GM21737 (cell line): ENCODE measurements around the gene OSCAR.
"Not testable (repeated sequence)": the region's sequence is repeated elsewhere in the genome, so short reads cannot be mapped to it uniquely, and the experiment has no call there.

ENCODE experiments used
- ATAC-seq: cut with Tn5 transposase; IDR thresholded peaks from one replicate; pipeline ENCODE4 v1.9.1; 2021; ENCODE audit warnings: mild to moderate bottlenecking, moderate library complexity; ENCODE audit not compliant: unreplicated experiment

The OSCAR gene

DNA sequence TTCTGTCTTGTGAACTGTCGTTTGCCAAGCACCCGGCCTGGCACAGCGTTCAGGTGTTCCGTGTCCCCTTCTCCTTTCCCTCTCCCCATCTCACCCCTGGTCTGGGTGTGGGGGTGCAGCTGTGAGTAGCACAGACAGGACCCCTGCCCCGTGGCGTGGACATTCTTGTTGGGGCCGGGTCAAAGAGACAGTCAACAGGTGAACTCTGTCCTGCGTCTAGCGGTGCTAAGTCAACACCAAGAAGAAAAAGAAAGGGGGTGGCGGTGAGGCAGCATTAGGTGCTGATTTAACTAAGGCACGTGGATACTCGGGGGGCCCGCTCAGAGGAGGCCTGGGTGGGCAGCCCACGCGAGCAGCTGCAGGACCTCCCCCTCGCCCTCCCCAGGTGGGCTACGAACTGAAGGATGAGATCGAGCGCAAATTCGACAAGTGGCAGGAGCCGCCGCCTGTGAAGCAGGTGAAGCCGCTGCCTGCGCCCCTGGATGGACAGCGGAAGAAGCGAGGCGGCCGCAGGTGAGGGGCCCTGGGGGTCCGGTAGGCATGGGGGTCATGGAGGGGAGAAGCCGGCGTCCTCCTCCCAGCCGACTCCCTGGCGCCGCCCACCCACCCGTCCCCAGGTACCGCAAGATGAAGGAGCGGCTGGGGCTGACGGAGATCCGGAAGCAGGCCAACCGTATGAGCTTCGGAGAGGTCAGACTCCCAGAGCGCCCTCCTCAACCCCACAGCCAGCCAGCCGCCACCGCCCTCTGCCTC, 27.3 kb upstream of the OSCAR start:
- no peak for ATAC-seq

DNA sequence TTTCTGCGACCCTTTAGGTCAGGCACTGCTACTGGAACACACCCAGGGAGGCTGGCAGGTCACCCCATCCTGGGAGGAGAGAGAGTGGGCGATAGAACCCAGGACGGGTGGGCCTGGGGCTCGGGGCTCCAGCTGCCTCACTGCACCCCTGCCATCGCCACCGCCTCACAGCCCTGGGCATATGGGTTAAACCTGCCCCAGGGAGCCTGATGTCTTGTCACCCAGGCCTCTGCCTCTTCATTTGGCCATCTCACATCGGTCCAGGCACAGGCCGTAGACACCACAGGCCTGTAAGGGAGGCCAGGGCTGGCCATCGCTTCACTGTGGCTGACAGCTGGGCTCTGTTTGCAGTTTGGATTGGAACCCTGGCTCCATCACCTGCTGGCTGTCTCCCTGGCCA, 25.1 kb upstream of the OSCAR start:
- ATAC-seq: no peak

DNA sequence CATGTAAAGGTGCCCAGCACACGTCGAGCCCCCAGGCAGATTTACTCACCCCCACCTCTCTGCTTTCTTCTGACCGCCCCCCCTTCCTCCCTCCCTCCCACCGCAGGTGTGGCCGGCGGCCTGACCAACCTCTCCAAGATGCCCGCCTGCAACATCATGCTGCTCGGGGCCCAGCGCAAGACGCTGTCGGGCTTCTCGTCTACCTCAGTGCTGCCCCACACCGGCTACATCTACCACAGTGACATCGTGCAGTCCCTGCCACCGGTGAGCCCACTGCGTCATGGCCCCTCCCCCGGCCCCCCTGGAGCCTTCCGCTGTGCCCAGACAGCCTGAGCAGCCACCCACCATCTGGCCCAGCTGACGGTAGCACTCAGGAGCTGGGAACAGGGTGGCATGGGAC, 23.8 kb upstream of the OSCAR start:
- ATAC-seq: no peak

DNA sequence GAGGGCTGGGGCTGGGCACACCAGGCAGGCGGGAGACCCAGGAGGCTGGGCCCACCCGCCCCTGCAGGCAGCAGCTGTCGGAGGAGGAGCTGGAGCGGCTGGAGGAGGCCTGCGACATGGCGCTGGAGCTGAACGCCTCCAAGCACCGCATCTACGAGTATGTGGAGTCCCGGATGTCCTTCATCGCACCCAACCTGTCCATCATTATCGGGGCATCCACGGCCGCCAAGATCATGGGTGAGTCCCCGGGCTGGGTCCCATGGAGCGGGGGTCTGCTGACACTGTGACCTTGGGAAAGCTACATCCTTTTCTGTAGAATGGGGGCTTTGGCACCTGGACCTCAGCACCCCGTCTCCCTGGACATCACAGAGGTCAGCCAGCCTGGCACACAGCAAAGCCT, 23.1 kb upstream of the OSCAR start:
- no peak for ATAC-seq

DNA sequence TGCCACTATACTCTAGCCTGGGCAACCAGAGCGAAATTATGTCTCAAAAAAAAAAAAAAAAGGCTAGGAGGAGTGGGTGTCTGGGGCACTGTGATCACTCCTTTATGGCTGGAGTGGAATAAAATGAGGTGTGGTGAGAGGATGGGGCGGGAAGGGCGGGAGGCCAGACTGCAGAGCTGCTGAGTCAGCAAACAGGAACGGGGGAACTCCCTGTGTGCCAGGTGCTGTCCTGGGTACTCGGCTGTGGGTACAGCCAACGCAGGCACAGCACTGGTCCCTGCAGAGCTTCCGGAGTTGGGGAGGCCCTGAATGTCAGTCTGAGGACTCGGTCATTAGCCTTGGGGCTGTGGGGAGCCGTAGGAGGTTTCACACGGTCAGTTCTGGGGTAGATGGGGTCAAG, 20.7 kb upstream of the OSCAR start:
- ATAC-seq: no peak

DNA sequence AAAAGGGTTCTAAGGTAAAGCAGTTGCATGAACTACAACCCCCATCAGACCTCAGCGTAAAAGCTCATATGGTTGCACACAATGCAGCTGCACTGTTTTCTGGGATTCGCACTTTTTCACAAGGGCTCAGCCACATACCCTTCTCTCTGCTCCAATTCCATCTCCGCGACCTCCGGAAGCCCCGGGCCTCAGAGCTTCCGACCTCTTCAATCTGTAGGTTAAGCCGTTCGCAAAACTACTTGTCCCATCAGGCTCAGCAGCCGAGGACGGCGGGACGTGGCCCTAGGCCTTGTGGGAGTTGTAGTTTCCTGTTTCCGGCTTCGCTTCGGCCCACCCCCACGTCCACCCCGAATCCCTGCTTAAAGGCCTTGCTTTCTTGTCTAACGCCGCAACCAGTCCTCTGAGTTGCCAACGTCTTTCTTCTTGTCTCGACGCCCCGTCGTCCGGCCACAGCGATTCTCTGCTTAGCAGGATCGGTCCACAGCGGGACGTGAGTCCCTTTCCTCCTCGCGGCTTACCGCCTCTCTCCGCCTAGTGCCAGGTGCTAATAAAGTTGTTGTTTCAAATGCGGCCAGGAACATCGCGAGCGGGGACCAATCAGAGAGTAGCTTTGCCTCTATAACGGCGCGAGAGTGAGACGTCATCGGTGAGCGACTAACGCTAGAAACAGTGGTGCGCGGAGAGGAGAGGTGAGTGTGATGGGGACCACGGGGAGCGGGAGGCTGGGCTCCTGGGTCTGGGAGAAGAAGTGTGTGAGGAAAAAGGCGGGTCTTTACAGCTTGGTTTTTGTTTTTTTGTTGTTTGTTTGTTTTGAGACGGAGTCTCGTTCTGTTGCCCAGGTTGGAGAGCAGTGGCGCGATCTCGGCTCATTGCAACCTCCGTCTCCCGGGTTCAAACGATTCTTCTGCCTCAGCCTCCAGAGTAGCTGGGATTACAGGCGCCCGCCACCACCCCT, 14.8 kb upstream of the OSCAR start, which contains the start of the genes PRPF31 and TFPT:
PRPF31 (plus strand) TSS at position 646 of the 955 bp plus-strand sequence. CDS start 2,525 bp downstream, outside the sequence.
TFPT (minus strand) TSS at position 549 of the 955 bp plus-strand sequence; CDS start at position 161, 388 bp downstream.
- peak; percentile 75 for ATAC-seq

DNA sequence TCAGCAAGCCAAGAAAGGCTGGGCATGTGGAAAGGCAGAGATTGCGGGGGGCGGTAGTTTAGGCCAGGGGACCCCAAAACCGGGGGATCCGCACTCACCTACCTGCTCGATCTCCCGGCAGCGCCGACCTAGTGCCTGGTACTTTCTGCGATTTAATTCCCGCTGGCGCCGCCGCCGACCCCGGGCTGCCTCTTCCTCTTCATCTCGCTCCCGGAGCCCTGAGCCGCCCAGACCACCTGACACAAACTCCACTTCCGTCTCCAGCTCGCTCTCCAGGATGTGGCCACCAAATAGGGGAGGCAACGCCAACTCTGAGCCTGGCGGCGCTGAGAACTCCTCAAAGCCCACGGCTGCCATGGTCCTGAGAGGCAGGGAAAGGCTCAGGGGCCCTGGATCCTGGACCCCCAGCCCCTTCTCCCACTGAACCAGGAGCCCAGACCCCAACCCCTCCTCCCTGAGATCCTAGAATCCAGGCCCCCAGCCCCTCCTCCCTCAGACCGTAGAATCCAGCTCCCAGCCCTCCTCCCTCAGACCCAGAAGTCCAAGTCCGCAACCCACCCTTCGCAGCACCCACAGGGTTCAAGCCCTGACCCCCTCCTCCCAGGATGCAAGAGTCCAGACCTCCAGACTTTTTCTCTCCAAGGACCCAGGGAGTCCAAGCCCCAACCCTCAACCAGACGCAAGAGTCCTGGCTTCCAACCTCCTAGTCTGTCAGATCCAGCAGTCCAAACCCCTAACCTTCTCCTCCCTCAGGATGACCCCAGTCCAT, 13.9 kb upstream of the OSCAR start:
- peak; percentile 33 for ATAC-seq

DNA sequence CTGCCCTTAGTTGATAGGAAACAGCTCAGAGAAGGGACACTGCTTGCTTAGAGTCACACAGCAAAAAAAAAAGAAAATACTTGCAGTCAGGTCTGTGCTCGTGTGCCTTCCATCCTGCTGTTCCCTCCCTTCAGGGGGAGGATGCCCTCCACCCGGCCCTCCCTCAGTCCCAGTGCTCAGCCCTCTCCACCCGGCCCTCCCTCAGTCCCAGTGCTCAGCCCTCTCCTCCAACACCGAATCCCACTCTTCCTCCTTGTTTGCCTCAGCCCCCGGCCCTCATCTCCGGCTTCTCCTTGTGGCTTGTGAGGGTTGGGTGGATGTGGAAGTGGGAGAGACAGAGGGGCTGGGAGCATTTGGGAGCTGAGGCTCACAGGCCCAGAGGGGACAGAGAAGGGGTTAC, 9.0 kb upstream of the OSCAR start:
- ATAC-seq: no peak

DNA sequence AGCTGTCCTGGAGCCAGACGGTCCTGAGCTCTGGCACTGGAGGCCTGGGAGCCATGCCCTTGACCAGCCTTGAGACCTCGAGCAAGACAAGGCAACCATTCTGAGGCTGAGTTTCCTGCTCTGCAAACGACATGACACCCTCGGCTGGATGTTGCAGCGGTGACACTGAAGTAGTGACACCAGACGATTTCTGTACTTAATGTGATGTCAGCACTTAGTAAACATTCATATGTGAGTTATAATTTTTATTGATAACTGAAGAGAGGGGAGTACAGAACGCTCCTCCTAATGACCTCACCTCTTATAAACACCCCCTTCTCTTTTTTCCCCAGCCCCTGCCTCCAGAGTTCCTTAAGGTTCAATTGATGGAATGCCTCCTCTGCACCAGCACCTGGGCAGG, 7.9 kb upstream of the OSCAR start:
- no peak for ATAC-seq

DNA sequence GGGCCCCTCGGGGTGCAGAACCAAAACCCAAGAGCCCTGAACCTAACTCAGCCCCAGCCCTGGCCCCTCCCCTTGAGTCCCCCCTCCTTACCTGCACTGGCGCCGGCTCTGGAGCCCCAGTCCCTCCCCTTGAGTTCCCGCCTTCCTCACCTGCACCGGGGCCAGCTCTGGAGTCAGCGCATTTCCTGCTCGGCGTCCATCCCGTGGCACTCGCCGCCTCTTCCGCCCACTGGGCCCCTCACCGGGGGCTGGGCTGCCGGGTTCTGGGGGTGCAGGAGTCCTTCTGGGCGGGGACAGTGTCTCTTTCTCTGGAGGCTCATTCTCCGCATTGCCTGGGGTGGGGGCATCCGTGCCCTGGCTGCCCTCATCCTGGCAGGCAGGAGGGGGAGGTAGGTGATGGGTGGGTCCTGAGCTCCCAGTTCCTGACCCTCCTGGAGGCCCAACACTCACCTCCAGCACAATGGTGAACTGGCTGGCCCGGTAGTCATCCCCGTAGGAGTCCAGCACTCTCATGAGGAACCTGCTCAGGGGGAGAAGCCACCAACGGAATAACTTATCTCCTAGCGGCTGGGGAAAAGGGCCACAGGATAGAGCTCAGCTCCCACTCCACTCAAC, 7.4 kb upstream of the OSCAR start:
- ATAC-seq: no peak

DNA sequence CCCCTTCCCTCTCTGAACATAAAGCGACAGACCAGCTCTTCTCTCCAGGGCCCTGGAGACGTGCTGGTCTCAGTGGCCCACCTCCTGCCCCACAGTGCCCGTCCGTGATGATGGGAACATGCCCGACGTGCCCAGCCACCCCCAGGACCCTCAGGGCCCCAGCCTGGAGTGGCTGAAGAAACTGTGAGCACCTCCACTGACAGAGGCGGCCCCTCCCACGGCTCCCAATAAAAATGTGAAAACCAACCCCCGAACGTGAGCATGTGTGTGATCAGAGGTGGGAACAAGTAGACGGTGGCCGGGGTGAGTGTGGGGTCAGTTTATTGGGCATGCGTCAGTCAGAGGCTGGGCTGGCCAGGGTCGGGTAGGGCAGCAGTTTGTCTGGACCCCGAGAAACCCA, 6.1 kb upstream of the OSCAR start:
- ATAC-seq: no peak

DNA sequence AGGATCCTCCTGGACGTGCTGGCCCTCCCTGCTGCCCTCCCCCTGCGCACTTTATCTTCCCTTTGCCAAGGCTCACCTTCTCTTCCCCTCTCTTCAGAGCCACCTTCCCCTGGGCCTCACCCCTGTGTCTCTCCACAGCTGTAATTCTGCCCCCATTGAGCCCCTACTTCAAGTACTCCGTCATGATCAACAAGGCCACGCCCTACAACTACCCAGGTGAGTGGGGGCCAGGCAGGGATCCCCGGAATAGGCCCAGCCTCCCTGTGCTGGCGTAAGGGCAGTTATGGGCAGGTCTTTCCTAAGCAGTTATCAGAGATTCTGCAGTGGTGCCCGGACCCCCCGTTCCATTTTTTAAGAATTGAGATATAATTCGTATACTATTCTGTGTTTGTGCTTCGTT, 5.2 kb upstream of the OSCAR start:
- ATAC-seq: no peak

DNA sequence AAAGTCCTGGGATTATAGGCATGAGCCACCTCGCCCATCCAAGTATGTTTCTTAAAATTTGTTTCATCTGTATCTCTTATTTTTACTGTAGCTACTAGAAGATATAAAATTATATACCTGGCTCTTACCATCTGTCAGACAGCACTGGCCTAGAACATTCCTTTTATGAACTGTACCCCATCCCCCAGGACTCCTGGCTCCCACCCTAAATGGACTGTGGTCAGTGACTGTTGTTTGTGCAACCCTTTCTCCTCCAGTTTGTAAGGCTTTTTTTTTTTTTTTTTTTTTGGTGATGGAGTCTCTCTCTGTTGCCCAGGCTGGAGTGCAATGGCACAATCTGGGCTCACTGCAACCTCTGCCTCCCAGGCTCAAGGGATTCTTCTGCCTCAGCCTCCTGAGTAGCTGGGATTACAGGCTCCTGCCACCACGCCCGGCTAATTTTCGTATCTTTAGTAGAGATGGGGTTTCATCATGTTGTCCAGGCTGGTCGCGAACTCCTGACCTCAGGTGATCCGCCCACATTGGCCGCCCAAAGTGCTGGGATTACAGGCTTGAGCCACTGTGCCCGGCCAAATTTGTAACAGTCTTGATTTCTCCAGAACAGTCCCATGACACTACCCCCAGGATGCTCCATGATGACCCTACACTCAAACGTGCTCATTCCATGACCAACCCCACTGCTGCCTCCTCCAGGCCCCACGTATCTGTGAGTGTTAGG, 4.6 kb upstream of the OSCAR start:
- ATAC-seq: no peak

DNA sequence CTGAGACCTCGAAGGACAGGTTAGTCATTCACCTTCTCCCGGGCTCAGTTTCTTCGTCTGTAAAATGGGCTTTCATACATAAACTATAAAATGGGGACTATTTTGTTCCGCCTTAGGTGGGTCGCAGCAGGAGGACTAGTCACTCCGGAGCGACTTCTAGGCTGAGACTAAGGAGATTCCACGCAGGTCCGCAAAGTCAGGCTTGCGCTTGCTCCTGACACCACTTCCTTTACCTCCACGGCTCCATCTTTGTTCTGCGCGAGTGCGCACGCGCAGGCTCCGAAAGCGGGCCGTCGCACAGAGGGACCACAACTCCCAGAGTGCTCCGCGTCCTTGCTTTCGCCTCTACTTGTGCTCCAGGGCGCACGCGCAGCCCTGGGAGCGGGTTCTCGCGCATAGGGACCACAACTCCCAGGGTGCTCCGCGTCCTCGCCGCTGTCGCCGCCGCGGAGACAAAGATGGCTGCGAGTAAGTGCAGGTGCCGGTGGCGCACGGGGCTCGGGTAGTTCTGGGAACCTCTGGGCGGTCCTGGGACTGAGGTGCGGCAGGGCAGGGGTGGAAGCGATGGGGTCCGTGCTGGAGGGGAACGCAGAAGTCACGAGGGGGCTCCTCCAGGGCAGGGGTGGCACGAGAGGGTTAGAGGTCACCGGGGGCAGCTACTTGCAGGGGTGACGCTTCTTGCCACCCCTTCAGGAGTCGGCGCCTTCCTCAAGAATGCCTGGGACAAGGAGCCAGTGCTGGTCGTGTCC, 2.0 kb upstream of the OSCAR start, which contains the start of gene NDUFA3:
NDUFA3 (plus strand) TSS at position 435 of the 749 bp plus-strand sequence; CDS start at position 459, 24 bp downstream.
- peak; percentile 94 for ATAC-seq

DNA sequence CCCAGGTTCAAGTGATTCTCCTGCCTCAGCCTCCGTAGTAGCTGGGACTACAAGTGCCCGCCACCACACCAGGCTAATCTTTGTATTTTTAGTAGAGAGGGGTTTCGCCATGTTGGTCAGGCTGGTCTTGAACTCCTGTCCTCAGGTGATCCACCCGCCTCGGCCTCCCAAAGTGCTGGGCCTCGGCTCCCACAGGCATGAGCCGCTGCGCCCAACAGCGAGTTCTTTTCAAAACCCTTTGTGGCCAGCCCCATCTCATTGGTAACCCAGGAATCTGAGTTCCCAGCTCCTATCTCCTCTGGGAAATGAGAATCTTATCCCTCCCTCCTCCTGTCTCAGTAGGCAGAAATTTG, 724 bp downstream of the OSCAR start:
- ATAC-seq: not testable (repeated sequence)

DNA sequence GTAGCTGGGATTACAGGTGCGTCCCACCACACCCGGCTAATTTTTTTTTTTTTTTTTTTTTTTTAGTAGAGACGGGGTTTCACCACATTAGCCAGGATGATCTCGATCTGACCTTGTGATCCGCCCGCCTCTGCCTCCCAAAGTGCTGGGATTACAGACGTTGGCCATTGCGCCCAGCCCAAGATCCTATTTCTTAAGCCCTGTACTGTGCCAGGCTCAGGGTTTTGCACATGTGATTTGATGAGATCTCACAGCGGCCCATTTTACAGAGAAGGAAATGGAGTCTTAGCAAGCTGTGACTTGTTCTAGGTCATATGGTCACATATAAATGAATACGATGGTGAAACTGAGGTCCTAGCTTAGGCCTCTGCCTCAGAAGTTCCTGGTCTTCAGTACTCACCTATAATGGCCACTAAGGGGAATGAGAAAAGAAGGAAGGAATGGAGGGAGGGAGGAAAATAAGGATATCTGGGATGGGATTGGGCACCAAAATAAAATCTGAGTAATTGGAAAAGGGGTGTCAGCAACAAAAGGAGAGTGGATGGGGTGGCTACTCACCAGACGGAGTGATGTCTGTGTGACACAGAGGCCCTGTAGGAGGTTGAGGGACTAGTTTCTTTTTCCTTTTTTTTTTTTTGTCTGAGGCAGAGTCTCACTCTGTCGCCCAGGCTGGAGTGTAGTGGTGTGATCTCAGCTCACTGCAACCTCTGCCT, 1.3 kb downstream of the OSCAR start:
- ATAC-seq: no peak

DNA sequence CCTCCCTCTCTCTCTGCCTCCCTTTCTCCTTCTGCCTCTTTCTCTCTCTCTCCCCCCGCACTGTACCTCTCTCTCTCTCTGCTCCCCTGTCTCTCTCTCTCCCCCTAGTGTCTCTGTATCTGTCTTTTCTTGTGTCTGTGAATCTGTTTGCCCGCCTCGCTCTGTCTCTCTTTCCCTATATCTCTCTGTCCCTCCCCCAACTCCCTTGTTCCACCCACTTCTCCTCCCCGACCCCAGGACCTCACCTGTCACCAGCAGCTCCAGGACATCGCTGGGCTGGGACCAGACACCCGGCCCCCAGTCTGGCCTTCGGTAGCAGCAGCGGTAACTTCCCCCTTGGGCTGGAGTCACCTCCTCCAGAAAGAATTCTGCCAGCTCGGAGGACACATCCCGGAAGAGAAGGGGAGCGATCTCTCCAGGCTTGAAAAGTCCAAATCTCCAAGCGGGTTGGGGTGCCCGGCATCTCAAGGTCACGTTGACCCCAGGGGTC, 3.9 kb downstream of the OSCAR start:
- no peak for ATAC-seq

DNA sequence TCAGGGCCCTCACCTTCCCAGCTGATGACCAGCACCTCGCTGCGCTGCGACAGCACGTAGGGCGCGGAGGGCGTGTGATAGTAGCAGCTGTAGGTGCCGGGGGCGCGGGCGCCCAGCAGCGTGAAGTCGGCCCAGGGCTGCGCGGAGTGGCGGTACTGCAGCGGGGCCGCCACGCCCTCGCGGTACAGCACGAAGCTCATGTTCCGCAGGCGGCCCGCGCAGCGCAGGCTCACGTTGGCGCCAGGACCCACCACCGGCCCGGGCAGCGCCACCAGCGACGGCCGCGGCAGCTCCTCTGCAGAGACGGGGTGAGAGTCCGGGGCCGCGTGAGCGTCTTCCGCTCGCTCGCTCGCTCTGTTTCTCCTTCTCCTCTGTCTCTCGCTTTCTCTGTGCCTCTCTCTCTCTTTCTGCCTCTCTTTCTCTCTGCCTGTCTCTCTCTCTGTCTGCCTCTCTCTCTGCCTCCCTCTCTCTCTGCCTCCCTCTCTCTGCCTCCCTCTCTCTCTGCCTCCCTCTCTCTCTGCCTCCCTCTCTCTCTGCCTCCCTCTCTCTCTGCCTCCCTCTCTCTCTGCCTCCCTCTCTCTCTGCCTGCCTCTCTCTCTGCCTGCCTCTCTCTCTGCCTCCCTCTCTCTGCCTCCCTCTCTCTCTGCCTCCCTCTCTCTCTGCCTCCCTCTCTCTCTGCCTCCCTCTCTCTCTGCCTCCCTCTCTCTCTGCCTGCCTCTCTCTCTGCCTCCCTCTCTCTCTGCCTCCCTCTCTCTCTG, 4.6 kb downstream of the OSCAR start:
- not testable (repeated sequence) for ATAC-seq
